HG03064 (cell line): ENCODE results near the gene EXOC3.
"Not testable (repeated sequence)": the region's sequence is repeated elsewhere in the genome, so short reads cannot be mapped to it uniquely, and the experiment has no call there.

Experiments used
- ATAC-seq: cut with Tn5 transposase; IDR thresholded peaks from one replicate; pipeline ENCODE4 v1.9.1; 2021; ENCODE audit warnings: low read depth; ENCODE audit not compliant: unreplicated experiment

The EXOC3 gene

DNA sequence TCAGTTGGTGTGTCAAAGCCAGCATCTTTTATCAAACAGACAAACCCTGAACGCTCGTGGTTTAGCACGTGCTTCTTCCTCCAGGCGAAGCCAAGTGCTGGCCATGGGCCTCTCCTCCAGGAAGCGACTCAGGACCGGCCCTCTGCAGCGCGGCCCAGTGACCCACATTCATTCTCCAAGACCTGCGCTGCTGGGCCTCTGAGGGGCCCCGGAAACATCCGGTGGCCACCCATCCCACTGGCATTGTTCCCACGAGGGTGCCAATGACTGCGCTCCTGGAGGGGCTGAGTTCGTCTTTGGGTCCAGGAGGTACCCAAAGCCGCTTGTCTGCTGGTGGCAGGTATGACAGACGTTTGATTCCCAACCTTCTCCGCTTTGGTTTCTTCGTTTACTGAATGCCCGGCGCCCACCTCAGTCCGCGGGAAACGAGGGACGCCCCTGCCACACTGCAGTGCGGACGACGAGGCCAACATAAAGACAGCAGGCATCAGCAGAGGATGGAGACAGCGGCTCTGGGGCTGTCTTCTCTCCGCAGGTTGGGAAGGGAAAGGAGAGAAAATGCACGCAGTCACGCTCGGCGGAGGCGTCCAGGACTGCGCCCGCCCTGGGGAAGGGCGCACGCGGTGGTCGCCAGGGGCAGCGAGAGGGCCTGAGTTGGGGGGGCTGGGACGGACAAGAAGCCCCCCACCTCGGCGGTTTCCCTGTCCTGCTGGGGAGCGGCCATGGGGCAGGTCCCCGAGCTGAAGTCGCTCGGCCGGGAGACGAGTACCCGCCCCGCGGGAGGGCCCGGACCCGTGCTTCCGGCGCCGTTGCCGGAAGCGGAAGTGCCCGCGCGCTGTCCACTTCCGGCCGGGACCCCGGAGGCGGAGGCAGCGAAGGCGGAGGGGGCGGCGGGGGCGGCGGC, at the start of gene EXOC3:
Gene EXOC3 (plus strand): TSS at position 842 of the 904 bp plus-strand sequence. CDS start 3,030 bp downstream, outside the sequence.
- ATAC-seq, result peak; percentile 71

DNA sequence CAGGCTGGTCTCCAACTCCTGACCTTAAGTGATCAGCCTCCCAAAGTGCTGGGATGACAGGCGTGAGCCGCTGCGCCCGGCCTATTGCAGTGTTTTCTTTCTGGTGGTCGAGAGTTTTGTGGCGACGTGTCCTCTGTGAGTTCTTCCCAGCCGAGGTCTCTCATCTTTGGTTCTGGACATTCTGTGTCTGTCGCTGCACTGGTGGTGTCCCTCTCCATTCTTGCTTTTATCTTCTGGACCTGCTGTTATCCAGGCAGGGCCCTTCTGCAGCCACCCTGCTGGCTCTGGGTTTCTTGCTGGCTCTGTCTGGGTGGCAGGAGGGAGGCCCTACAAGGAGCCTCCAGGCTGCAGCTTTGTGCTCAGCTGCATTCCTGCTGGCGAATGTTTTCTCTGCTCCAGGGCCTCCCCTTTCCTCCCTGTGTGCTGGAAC, 49.1 kb upstream of the EXOC3 start:
- no peak for ATAC-seq

DNA sequence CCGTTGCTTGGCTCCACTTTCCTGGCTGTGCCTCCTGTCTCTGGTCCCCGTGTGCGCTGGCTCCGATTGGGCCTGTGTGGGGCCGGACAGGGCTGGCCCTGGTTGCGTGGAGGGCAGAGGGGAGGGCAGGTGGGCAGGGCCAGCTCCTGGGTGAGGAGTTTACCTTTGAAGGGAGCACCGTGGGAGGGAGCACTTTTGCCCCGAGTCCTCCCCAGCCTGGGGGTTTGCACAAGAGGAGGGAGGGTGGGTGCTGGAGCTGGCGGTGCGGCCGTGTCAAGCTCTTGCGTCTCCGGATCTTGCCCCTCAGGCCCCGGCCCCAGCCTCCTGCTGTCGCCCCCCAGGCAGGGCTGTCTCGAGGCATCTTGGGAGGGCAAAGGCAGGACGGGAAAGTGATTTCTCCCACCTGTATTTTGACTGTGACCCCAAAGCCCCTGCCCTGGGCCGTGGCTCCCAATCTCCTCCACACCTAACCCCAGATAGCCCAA, 48.3 kb upstream of the EXOC3 start:
- ATAC-seq, result no peak

DNA sequence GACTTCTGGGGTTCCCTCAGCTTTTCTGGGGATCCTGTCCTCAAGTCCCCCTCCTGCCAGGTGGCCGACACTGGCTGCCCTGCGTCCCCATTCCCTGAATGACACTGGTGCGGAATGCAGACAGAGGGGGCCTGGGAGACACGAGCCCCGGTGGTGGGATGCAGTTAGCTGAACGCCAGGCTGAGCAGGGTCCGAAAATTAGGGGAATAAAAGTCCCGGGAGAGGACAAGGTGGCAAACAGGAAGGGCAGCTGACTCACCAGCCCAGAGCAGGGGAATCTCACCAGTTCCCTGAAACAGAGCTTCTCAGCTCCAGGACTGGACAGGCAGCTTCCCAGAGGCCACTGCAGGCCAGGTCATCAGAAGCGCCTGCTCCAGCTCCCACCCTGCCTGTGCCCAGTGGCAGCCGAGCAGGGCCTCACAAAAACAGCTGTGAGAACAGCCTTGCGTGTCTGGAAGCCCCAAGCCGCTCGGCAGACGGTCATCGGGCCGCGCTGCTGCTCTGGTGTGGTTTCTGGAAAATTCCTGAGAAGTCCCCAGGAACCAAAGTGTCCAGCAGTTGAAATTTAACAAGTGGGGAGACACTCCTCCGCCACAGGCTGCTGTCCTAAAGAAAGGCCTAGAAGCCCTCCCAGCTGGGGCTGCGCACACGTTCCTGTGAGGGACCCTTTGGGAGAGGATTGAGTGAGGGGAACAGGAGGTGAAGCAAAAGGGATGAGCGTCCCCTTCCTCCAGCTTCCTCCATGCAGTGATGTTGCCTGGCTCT, 47.6 kb upstream of the EXOC3 start:
- ATAC-seq, result no peak

DNA sequence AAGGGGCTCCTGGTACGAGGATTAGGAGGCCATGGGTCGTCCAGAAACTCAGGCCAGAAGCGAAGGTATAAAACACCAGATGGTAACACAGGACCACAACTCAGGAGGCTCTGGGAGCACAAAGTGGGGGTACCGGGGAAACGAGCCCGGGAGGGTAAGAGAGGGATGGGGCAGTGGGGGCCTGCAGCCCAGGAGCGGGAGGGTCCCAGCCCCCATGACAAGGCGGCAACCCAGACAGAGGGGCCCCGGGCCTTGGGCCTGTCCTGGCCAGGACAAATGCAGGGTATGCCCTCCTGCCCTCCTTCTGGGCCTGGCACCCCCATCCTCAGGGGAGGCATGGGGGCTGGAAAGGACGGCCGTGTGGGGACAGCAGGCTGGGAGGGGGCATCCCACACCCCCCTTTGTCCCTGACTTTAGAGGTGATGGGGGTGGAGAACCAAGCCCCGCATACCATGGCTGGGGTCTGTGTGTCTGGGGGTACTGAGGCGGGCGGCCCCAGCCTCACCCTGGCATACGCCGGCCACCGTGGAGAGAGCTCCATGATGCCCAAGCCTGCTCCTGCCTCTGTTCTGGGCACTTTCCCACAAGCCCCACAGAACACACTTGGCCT, 47.0 kb upstream of the EXOC3 start:
- ATAC-seq, result no peak

DNA sequence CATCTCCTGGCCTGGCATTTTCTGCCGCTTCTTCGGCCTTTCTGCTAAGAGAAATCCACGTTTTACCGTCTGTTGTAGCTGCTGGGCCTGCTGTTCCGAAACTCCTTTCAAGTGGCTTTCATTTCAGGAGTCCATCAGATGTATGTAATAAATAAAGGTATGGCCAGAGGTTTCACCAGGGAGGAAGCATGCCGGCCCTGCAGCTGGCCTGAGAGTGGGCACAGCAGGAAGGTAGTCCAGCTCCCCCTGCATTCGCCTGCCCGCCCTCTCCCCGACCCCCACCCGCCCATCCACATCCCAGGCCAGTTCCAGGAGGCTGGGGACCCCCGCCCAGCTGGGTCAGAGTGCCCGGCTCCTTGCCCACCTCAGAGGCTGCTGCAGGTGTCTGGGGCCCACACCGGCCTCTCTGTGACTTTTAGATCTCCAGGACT, 46.4 kb upstream of the EXOC3 start:
- no peak for ATAC-seq

DNA sequence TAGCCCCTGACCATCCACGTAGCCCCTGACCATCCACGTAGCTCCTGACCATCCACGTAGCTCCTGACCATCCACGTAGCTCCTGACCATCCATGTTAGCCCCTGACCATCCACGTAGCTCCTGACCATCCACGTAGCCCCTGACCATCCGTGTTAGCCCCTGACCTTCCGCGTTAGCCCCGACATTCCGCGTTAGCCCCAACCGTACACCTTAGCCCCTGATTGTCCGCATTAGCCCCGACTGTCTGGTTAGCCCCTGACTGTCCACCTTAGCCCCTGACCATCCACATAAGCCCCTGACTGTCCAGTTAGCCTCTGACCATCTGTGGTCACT, 44.9 kb upstream of the EXOC3 start:
- not testable (repeated sequence) for ATAC-seq

DNA sequence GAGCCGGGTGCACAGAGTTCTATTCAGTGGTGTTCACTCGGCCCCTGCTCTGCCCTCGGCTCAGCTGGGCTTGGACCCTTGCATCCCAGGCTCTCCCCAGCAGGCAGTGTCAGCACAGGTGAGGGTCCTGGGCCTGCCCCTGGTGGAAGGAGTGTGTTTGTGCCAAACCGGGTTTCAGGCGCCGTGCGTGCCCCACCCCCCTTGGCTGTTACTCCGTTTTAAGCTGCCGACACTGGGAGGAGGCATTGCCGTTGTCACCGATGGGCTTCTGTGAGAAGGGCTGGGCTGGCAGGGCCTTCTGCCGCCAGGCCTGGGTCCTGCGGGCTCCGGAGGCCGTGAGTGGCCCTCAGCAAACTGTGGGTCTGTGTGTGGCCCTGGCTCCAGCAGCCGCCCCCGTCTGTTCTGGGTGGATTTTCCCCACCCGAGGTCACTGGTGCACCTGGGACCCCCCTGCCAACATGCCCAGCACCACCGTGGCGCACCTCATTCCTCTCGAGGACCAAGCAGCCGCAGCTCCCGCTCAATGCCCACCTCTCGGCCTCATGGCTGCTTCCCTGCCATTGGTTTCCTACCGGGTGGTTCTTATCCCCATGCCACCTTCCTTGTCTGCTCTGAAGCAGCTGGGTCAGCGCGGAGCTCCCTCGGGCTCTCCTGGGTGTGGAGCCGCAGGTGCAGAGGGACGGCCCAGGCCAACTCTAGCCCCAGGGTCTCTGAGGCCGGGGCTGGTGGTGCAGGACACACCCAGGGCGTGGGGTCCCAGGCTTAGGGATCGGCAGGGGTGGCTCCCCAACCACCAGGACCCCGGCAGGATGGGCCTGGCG, 44.3 kb upstream of the EXOC3 start:
- no peak for ATAC-seq

DNA sequence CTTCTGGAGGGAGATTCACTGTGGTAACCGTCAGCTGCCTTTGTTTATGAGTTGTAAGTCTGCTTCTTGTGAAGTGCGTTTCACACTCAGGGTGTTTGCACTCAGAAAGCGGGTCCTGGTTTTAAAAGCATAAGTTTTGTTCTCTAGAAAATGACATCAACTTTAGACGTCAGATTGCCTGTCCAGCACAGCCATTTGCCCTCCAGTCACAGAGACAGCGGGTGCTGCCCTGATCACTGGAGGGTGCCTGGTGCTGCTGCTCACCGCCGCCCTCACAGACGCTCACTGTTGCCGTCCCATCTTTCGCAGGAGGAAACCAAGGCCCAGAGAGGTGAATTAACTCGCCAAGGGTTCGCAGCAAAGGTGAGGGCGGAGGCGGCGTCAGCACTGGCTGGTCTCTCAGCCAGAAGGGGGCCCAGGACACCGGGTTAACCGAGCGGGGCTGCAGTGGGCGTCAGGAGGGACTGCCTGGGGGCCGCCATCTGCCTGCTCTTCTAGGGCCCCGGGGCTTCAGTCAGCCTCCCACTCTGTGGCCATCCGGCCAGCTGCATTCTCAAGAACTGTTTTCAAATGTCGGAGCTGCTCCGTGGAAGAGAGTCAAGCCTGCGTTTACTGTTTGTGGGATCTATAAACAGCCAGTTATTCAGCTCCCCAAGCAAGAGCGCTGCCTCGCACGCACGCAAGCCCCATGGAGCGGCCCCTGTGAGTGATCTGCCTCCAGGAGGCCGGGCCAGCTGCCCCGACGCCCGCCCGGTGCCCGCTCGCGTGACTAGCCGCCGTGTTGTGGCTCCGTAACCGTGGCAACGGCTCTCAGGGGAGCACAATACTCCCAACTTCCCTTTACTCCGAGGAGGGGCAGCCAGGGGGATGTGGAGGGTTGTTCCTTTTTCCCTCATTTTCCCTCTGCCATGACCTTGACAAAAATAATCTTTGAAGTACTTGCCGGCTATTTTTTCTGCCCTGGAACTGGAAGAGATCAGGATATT, 43.4 kb upstream of the EXOC3 start:
- ATAC-seq, result peak; percentile 73

DNA sequence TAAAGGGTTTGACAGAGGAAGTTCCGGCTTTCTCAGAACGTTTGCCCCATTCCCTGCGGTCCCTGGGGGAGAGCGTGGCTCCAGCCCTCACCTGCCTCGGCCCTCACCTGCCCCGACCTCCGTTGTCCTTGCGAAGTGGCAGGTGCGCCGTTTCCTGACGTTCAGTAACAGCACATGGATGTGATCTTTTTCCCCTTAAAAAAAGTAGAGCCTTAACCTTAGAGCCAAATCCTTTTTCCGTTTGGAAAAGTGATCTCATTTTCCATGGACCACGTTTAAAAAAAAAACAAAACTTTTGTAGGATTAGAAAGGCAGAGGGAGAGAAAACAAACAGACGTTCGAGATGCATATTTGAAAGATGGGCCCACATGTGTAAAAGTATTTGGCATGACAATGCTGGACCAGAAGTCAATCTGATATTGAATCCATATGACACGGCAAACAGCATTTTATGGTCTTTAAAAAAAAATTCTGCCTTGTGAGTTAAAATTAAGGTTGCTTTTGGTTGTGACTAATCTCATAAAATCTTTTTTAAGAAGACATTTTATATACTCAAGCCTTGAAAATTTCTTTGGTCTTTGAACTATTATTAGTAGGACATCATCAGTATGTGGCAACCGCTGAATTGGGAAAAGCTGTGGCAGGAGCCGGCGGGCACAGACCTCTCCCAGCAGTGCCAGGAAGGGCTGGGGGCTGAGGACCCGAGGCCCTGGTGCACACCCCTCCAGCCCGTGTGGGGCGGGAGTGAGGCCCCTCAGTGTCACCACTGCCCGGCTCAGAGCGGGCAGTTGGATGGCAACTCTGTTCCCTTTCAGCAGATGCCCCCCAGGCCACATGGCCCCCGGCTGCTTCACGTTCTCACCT, 42.5 kb upstream of the EXOC3 start:
- peak; percentile 20 for ATAC-seq

DNA sequence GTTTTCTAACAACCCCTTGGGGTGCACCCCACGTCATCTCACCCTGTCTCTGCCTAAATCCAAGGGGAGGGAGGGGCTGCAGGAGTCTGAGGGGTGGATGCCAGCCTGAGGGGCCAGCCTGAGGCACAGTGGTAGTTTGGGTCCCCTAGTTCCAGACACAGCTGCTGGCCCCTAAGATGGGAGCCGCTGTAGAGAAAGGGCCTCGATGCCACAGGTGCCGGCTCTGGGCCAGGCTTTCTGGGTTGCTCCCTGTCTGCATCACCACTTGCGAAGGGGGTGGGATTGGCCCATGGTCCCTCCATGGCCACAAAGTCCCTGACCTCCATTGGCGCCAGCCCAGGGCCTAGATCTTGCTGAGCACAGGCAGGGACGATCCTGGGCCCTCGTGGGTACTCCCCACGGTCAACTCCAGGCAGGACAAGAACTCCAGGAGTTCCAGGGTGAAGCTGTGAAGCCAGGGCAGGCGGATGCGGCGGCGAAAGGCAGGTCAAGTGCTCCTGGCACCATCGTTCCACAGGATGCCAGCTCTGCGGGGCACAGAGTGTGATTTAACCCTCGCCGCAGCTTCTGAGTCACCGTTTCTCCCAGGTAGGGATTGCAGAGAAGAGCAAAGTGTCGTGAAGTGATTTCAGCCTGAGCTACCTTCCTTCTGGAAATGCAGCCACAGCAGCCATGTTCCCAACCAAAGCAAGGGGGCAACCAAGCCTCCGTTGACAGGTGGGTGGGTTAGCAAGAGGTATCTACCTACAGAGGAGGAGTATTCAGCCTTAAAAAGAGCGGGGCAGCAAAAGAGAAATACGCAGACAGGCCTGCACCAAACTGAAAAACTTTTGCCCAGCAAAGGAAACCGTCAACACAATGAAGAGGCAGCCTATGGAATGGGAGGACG, 41.6 kb upstream of the EXOC3 start:
- ATAC-seq, result no peak

DNA sequence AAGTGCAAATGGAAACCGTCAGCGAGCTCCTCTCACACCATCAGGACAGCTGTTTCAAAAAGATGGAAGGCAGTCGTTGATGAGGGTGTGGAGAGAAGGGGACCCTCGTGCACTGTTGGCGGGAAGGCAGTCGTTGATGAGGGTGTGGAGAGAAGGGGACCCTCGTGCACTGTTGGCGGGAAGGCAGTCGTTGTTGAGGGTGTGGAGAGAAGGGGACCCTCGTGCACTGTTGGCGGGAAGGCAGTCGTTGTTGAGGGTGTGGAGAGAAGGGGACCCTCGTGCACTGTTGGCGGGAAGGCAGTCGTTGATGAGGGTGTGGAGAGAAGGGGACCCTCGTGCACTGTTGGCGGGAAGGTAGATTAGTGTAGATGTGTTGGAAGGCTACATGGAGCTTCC, 40.8 kb upstream of the EXOC3 start:
- ATAC-seq, result not testable (repeated sequence)

DNA sequence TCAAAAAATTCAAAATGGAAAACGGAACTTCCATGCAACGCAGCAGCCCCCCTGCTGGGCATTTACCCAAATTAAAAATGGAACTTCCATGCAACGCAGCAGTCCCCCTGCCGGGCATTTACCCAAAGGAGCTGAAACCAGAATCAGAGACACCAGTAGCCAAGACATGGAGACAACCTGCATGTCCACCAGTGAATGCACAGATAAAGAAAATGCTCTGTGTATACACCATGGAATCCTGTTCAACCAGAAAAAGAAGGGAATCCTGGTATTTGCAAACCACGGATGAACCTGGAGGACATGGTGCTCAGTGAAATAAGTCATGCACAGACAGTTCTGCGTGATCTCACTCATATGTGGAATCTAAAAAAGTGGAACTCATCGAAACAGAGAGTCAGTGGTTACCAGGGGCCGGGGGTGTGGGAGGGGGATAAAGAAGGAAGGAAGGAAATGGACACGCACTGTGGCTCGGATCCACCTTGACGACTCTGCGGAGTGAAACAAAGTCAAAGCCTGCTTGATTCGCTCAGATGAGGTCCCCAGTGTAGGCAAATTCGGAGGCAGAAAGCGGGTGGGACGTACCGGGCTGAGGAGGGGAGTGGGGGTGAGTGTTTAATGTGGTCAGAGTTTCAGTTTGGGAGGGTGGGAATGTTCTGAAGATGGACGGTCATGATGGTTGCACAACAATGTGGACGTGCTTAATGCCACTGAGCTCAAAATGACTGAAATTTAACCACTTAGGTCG, 40.2 kb upstream of the EXOC3 start:
- peak; percentile 47 for ATAC-seq

DNA sequence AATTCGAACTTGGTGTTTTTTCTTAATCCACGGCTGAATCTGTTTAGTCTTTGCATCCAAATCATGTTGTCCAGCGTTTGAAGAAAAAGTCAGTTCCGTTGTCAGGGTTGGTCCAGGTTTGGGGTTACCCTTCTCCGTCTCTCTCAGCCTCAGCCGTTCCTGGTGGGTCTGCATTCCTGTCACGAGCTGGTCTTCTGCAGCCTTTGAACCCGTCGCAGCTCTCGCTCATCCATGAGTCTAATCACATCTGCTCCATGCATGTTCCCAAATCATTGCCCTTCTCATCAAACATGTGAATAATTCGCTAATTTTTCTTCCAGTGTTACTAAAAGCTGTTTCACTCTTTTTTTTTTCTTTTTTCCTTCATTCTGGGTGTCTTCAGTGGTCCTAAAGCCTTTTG, 39.0 kb upstream of the EXOC3 start:
- ATAC-seq, result no peak

DNA sequence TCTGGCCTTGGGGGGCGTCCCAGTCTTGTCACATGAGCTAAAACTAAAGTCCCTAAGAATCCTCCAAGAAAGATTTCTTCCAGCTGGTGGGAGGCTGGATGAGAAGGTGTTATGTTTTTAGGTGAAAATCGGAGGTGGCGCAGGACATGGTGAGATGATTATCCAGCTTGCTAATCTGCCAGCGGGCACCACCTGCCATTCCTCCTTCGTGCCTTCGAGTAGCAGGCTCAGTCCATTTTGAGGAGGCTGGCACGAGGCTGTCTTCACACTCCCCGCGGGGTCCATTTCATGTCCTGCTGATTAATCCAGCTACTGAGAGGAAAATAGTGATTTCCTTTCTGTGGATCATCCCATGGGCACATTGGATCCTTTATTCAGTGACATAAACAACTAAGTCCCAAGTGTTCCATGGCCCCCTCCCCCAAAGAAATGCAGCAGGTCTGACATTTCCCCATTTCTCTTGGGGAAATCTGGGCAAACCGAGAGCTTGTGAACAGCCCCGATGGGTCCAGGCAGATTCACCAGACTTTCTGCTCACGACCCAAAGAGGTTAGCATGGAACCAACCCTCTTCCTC, 38.2 kb upstream of the EXOC3 start:
- no peak for ATAC-seq

DNA sequence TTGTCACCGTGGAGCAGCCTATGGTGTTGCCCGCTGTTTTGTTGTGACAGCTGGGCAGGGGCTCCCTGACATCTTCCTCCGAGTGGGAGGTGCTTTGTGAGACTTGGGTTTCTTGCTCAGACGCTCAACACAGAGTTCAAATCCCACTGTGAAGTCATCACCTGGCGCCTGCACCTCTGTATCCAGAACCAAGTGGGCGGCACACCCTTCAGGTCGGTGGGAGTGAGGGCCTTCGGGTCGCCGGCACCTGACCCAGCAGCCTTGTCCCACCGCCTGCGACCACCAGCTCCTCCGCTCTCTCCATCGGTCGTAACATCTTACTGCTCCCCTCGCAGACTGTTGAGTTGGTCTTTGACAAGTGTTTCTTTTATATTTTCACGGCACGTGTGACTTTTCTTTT, 37.6 kb upstream of the EXOC3 start:
- ATAC-seq, result no peak
